Measurements from ENCODE around the gene IPO13.

The IPO13 gene

GRCh38 chr1:44012941-44013609 lies 66.3 kb downstream of the IPO13 start:
- no peak for DNase-seq

- no peak for DNase-seq
Observed at GRCh38 chr1:44013949-44014348, 67.2 kb downstream of the IPO13 start.

- no peak for DNase-seq
Observed at GRCh38 chr1:44014365-44015104, 67.8 kb downstream of the IPO13 start.

- DNase-seq: no peak
Observed at GRCh38 chr1:44015206-44015605, 68.5 kb downstream of the IPO13 start.

GRCh38 chr1:44016041-44016889 lies 69.5 kb downstream of the IPO13 start:
- DNase-seq: no peak

- no peak for DNase-seq
Observed at GRCh38 chr1:44016890-44017400, 70.2 kb downstream of the IPO13 start.
